ENCODE data around the gene UNC13B.

DNA sequence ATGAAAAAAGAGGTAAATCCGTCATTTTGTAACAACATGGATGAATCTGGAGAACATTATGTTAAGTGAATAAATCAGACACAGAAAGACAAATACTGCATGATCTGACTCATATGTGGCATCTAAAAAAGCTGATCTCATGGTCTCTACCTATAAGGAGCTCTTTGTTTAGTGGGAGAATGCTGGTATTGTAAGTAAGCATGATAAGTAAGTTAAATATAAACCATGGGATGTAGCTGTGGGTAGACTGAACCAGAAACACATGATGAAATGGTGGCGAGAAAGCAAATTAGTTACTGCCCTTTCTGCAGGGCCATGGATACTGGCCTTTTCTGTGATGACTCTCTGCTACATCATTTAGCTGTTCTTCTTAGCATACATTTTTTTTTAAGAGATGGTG, 261.7 kb downstream of the UNC13B start:
- TF ChIP-seq CTCF (conservative IDR thresholded peaks at IDR 0.05; ENCODE audit: low read depth, low read length) = no peak
- no peak for TF ChIP-seq EZH2phosphoT487 (IDR thresholded peaks at IDR 0.05; ENCODE audit: borderline replicate concordance, low read length)
- TF ChIP-seq EZH2 (IDR thresholded peaks at IDR 0.05; ENCODE audit: low read length, unreplicated experiment) = no peak
